Stimulated activated CD8-positive, alpha-beta memory T cell treated with anti-CD3 and anti-CD28 coated beads, Interleukin-7, amount 100 ng/mL, for 4 hours (primary cell): ENCODE results near the gene GPX2.

Experiments
- DNase-seq, 2 donors: peaks; one replicate each; pipeline ENCODE4 v3.0.0-alpha.2; 2020; ENCODE audit warnings: low read depth in 2 of 2

Gene GPX2

DNA sequence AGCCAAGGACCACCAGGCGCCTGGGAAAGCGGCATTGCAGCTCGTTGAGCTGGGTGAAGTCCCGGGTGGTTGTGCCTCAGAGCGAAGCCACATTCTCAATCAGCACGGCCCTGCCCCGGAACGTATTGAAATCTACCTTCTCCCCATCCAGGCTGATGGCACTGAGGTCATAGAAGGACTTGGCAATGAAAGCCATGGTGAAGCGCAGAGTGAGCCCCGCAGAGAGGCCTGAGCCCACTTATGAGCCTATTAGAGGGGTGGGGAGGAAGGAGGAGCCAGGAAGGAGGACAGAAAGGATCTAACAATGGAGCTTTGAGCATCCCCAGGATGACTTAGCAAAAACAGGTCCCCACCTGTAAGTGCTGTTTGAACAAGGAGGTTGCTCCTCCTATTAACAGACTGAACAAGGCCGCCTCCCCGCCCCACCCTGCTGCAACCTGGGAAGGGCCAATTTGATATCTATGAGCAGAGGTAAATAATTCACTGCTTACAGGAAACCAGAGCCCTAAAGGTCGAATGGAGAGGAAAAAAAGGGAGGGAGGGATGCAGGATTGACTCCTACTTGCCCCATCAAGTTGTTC is at the start of gene GPX2:
TSS of gene GPX2 (minus strand) at position 215 of the 581 bp plus-strand sequence. CDS start at position 196, 19 bp downstream.
- DNase-seq, result no peak

DNA sequence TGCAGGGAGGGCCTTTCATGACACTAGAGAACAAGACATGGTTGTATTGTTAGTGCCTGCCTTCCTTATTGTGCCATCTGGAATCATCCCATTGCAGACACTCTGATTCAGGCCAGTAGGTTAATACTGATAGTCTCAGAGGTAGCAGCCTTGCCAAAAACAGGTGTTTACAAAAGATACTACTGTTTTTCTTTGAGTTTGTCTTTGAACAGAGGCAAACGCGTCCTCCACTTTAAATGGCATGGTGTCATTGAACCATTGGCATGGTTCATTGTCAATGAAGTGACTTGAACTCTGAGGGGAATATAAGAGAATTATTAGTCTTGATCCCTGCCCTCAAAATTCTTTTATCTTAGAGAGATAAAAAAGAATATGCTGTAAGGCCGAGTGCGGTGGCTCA is 48.4 kb upstream of the GPX2 start:
- DNase-seq, result no peak

DNA sequence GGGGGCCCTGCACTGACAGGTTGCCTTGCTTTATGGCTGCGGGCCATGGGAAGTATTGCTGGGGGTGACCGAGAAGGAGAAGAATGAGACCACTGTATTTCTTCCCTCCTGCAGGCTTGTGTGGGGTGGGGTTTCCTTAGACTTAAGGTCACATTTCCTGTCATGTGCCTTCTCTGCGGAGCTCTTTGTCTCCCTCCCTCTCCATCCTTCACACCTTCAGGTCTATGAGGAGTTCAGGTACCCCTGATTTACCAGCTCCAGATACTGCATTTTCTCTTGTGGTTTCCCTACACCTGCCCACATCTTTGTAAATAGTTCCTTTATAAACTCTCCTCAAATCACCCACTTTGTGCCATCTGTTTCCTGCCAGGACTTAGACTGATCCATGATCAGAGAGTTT is 47.8 kb upstream of the GPX2 start:
- DNase-seq, result no peak

DNA sequence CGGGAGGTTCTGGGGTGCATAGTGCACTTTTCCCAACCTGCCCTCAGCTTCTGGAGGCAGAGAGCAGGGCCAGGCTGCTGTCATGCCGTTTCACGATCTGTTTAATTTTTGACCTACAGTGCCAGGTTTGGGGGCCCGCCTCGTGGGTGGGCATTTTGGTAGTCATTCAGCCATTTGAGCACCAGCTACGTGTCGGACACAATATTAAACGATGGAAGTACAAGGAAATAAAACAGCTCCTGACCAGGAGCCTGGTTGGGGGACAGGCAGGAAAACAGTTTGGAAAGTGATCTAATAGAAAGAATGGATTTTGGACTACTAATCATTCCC is 44.9 kb upstream of the GPX2 start:
- DNase-seq, result no peak

DNA sequence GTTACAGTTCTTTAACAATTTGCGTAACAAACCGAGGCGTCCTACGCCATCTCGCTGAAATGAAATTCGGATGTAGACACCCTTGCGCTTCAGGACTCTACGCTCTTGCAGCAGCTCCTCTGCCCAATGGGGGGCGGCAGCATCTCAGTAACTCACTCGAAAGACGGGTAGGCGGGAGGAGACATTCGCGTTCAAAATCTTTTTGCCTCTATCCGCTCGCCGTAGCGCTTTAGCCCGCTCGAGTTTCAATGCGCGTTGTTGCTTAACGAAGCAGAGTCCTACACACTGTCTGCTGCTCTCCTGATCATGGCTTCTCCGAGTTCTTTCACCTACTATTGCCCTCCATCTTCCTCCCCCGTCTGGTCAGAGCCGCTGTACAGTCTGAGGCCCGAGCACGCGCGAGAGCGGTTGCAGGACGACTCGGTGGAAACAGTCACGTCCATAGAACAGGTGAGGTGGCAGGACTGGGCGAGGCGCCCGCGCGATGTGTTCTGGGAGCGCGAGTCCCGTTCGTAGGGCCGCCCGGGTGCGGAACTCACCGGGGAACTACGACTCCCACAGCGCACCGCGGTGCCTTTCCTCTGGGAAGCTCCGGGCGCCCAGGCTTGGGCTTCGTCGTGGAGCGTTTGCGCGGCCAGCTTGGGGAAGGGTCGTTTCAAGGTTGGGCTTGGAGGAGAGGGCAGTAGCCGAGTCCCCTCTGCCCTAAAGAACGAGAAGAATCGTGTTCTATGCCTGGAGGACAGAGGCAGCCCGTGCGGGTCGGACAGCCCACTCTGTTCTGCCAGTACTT is 44.3 kb upstream of the GPX2 start, which contains the start of gene FNTB:
TSS of gene FNTB (plus strand) at position 248 of the 790 bp plus-strand sequence. CDS start at position 307, 59 bp downstream.
- DNase-seq, result peak; percentile 89 to 91

DNA sequence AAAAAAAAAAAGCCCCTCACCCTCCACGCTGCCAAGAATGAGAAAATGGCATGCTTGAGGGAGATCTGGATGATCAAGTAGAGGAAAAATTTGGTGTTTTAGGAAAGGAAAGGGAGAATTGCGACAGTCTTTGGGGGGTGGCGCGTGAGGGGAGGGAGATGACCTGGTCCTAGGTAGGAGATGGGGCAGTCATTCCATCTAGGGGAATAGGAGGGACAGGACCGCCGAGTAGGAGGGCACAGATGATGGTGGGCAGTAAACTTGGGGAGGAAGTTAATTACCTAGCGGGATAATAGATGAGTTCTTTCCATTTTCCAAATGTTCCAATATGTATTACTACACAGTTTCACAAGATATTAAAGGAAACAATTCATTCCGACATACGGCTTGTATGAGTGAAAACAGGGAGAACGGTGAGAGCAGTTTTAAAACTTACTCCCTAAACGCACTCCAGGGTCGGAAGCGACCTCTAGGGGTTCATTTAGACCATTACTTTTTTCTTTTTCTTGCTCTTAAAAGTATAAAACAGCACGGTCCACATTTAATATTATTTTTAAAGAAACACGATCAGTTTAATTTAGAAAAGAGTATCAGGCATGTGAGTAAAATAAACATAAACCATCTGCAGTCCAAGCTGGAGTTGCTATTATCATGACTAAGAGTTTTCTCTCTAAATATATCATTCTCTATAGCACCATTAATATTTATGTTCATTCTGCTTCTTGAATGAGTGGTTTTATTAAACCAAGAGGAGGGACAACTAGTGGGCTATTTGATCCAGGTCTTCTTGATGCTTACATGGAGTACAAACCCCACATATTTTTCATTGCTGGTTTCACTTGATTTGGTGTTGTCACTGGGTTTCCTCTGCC is 41.1 kb upstream of the GPX2 start:
- DNase-seq, result no peak

DNA sequence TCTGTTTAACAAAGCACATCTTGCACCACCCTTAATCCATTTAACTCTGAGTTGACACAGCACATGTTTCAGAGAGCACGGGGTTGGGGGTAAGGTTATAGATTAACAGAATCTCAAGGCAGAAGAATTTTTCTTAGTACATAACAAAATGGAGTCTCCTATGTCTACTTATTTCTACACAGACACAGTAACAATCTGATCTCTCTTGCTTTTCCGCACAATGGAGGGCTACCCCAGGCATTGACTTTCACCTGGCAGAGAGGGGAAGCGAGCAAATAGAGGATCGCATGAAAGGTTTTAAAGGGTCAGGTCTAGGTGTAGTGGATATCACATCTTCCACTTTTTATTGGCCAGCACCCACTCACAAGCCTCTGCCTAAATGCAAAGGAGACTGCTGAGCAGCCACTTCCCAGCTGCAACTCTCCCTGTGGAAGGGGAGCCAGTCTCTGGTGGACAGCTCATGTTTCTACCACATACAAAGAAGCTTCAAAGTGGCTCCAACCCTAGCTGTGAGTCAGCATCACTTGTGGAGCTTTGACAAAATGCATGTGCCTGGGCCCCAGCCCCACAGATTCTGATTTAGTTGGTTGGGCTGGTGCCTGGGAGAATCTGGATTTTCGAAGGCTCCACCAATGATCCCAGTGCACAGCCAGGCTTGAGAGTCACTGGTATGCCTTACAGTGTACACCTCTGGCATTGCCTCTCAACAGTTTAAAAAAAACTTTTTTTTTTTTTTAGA is 37.0 kb upstream of the GPX2 start:
- DNase-seq, result no peak

DNA sequence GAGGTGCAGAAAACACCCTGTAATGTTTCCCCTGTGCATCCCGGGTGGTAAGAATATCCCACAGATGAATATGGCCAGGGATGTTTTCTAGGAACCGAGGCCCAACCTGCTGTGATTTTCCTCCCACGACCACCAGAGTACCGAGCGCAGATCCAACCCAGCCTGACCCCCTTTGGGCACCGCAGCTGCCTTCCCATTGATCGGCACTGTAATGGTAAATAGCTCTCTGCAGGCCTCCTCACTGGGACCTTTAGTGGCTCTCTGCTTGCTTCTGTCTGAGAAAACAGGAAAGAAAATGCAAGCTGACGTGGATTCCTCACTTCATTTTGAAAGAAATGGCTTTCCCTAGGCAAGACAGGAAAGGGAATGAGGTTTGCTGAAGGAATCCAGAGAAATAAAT is 32.0 kb upstream of the GPX2 start:
- DNase-seq, result no peak

DNA sequence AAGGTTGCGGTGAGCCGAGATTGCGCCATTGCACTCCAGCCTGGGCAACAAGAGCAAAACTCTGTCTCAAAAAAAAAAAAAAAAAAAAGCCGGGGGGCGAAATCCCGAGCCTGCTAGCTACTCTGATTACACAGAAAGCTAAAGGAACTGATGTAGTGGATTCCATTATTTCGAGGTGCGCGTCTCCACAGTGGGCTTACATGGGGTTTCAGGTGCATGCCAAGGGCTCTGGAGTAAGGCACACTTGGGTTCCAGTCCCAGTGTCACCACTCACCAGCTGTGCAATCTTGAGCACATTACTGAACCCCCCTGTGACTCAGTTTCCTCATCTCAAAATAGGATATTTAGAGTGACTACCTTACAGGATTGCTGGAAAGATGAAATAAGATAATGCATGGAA is 31.3 kb upstream of the GPX2 start:
- no peak for DNase-seq

DNA sequence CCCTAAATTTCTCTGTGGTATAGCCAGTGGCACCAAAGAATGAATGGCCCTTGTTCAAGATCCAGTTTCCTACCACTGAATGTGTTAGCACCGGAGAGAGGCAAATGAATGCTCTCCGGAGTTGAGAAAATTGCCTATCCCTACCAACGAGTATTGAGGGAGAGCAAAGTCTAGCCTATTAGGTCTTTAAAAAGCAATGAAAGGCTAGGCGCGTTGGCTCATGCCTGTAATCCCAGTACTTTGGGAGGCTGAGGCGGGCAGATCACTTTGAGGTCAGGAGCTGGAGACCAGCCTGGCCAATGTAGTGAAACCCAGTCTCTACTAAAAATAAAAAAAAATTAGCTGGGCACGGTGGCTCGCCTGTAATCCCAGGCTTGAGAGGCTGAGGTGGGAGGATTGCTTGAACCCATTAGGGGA is 30.5 kb upstream of the GPX2 start:
- DNase-seq, result no peak

DNA sequence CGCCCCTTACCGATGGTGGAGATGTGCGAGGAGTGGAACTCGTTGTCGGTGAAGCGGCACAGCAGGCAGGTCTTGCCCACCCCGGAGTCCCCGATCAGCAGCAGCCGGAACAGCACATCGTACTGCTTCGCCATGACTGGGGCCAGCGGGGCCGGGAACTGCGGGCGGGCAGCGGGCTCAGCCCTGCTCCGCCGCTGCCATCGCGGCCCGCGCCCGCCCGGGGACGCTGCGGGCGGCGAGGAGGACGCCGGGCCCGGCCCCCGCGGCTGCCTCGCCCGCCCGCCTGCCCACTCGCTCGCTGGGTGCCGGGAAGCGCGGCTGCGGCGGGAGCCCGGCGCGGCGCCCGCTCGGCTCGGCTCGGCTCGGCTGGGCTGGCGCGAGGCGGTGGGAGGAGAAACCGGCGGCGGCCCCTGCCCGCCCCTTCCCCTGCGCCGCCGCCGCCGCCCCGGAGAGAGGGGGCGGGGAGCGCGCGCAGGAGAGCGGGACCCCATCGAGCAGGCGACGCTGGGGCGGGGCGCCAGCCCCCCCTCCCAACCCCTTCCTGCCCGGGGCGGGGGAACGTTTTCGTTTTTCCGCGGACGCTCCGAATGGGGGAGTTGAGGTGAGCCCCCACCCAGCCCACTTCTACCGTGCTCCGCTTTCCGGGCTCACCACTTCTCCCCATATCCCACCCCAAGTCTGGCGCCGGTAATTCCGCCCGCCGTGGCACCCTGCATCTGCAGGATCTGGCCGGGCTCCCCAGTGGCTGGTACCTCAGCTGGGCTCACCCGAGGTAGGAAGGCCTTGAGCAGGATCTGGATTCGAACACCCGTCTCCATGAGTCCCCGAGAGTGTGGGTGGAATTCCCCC is 29.6 kb upstream of the GPX2 start, which contains the start of gene RAB15:
TSS of gene RAB15 (minus strand) at position 394 of the 849 bp plus-strand sequence. CDS start at position 134, 260 bp downstream.
- DNase-seq, result peak in 1 of 2 donors; percentile 35

DNA sequence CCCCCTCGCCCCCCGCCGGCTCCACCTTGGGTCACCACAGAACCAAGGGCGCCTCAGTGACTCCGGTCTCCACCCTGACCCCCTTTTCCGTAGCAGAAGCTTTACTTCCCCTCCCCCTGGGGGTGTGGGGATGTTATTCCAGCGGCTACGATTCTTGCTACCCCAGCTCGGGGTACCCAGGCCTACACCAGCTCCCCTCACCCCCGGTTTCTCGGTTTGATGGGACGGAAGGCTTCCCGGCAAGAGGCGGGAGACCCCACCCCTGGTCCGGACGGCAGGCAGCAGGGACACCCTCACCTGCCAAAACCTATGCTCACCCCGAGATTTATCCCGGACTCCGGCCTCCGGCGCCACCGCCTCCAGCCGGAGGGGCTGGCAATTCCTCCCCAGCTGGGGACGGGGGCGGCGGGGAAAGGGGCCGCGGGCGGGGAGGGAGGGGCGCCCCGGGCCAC is 29.0 kb upstream of the GPX2 start:
- no peak for DNase-seq

DNA sequence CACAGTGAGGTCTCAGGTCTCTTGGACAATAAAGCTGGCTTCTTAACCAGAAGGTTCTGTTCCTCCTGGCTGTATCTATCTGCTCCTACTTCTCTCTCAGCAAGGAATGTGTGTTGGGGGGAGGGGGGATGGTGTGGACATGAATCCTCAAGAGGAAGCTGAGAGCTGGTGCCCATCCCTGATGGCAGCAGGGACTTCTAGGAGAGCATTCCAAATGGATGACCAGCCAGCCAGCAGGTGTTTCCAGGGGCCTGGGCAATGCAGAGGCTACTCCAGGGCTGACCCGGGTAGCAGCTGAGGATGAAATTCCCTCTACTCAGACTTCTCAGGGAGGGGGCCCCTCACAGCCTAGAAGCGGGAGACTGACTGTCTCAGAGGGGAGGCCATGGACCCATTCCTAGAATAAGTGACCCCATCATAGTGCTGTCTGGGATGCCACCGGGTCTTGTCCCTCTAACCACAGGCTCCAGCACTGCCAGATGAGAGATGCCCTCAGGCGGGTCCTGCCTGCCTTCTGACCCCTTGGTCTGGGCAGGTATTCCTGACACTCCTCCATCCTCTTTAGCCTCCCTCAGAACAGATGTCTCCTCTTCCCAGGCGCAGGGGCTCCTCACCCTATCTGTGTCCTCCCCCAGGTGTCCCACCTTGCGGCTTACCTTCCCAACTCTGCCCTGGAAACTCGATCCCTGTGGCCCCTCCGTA is 28.4 kb upstream of the GPX2 start:
- no peak for DNase-seq

DNA sequence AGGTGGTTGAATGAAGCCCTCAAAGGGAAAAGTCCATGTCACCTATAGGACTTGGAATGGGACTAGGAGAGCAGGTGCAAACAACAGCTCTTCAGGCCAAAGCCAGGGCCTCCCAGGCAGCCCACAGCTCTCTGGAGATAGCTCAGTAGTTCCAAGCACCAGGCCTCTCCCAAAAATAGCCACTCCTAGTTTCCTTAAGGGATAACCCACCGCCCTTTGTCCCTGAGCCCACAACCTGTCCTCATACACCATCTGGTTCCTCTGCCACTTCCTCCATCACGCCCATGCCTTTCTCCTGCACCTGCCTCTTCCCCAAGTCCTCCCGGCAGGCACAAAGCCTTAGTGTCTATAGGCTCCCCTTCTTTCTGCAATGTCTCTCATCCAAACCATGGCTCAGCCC is 27.5 kb upstream of the GPX2 start:
- no peak for DNase-seq

DNA sequence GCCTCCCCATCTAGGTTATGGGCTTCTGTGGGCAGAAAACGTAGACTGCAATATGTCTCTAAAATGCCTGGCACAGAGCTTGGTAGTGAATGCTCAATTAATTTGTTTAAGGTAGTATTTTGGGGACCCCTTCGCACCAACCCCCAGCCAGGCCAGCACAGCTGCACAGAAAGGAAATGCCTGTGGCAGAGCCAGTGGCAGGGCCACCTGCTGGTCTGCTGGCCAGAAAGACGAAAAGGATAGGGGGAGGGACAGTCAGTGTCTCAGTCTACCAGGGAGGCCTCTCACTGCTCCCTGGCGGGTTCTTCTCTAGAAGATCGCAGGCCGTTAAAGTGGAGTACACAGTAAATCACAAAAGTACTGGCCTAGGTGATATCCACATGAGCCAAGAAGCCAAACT is 26.1 kb upstream of the GPX2 start:
- DNase-seq, result no peak

DNA sequence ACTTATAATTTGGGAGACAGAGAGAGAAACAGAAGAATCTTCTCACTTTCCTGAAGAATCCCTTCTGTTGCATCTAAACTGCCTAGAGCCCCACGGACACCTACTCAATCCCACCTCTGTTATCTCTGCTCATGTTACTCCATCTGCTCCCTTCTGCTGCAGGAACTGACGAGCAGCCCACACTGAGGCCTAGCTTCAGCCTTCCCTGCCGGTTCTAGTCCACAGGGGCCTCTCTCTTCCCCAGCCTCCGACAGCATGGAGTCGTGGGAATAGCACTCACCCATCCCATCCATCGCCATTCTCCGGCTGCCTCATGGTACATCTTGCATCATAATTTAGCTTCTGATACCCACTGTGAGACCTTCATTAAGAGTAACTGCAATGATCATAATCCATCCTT is 25.6 kb upstream of the GPX2 start:
- no peak for DNase-seq

DNA sequence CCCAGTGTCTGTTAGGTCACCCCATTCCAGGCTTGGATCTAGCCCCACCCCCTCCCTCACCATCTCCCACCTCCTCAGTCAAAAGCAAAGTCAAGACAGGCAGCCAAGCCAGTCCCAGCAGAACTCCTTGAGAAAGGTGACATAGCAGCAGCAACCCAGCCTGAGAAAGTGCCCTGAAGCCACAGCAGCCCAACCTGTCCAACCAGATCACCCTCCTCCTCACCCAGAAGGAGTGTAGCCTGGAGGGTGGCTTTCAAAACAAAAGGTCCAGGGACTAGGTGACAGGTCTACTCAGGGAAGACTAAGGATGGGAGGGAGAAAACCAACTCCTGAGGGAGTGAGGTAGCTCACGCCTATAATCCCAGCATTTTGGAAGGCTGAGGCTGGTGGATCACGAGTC is 24.4 kb upstream of the GPX2 start:
- DNase-seq, result no peak

DNA sequence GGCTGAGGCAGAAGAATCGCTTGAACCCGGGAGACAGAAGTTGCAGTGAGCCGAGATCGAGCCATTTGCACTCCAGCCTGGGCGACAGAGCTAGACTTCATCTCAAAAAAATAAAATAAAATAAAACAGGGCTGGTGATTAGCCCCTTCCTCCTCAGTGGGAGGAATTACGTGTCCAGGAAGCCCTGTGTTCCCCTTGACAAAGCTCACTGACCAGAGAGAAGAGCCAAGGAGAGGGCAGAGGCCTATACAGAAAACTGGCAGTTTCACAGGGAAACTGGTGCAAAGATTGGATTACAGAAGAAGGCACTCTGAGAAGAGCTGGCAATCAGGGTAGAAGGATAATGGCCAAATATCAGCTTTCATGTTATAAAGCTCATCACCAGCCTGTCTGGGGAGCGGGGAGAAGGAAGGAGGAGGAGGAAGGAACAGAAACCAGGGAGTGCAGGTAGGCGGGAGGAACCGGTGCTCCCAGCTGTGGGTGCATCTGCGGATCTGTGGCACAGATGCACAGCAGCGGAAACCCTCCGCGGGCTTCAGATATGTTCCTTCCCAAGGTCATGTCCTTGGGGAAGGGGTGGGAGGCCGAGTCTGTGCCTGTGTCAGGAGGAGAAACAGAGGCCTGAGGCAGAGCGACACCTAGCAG is 22.9 kb upstream of the GPX2 start:
- no peak for DNase-seq

DNA sequence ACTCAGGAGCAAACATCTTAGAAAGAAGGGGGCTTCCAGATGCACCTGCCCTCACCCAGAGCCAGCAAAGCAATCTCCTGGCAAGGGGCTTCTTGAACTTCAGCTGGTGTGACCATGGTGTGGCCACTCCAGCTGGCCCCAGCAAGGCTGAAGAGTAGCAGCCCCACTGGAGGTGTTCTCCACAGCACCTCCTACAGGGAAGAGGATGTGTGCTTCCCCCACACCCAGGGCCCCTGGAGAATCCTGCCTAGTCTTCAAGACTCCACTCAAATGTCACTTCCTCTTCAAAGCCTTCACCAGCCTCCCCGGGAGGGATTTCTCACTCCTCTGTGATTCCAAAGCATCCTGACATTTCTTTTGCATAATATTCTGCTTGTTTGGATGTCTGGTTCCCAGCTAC is 21.1 kb upstream of the GPX2 start:
- DNase-seq, result no peak
